HEK293T (cell line): ENCODE data around the gene HNRNPUL2.

ENCODE experiments used
- BHLHE40 ChIP-seq: fragments of 450-650 bp; IDR thresholded peaks from 2 replicates; pipeline ENCODE4 v1.6.1; 2016; ENCODE audit warnings: mild to moderate bottlenecking, moderate library complexity, borderline replicate concordance
- ELF4 ChIP-seq: fragments of 450-650 bp; IDR thresholded peaks from 2 replicates; pipeline ENCODE4 v1.6.1; 2017; ENCODE audit warnings: antibody characterized with exemption
- FOXA1 ChIP-seq: fragments of 450-650 bp; IDR thresholded peaks from 2 replicates; pipeline ENCODE4 v1.6.1; 2016; ENCODE audit warnings: mild to moderate bottlenecking
- FOXM1 ChIP-seq: fragments of 450-650 bp; IDR thresholded peaks from 2 replicates; pipeline ENCODE4 v1.6.1; 2017; ENCODE audit warnings: mild to moderate bottlenecking, borderline replicate concordance
- HDGF ChIP-seq: fragments of 450-650 bp; IDR thresholded peaks from 2 replicates; pipeline ENCODE4 v1.6.1; 2017; ENCODE audit warnings: antibody characterized with exemption, borderline replicate concordance
- SP1 ChIP-seq: fragments of 450-650 bp; IDR thresholded peaks from 2 replicates; pipeline ENCODE4 v1.6.1; 2017
- TARDBP ChIP-seq: fragments of 450-650 bp; IDR thresholded peaks from 2 replicates; pipeline ENCODE4 v1.6.1; 2016
- ZNF384 ChIP-seq: fragments of 450-650 bp; IDR thresholded peaks from 2 replicates; pipeline ENCODE4 v1.6.1; 2016

- TF ChIP-seq TARDBP (no peak), BHLHE40 (no peak), HDGF (no peak), FOXM1 (no peak), SP1 (no peak), FOXA1 (no peak), ZNF384 (no peak), ELF4 (no peak)
These were observed 27.9 kb upstream of the HNRNPUL2 start for GRCh38 chr11:62755086-62755615.
